ENCODE data around the gene TUBA4B. TPM values are rescaled to one million over a fixed set of nuclear protein-coding genes. Genes with fewer than 3 reads are reported as not detected.

TUBA4B gene
- total and polyA plus RNA-seq, 12 donors: not detected

GRCh38 chr2:219243291-219243761, 9.7 kb upstream of the TUBA4B start:
- Histone ChIP-seq H3K27me3 (no peaks in the 10 kb centered on the region), H3K36me3 (peaks cover 0 to 36% (median 4%) of the 10 kb centered on the region in 9 donors), H3K4me1 (peaks cover 8 to 36% (median 25%) of the 10 kb centered on the region in 9 donors), H3K4me3 (peak overlapping the region in 5 of 10 donors; percentile 2 to 45 (median 27)), H3K27ac (peak overlapping the region in 1 of 10 donors; percentile 57), H3K9me3 (no peaks in the 10 kb centered on the region)
- 35 to 46% methylated on average over 28 of the region's 28 CpGs for WGBS, 2 donors
- intact Hi-C loops (cut with DNase I): no loop called here
- TF ChIP-seq CTCF (IDR thresholded peaks at IDR 0.05): no peak
- DNase-seq (peak in 1 of 2 donors; percentile 29), ATAC-seq (no peak)

GRCh38 chr2:219244789-219245147, 8.3 kb upstream of the TUBA4B start:
- Histone ChIP-seq H3K4me3 (peak overlapping the region; percentile 74 to 96 (median 85)), H3K27me3 (no peaks in the 10 kb centered on the region), H3K27ac (peak overlapping the region; percentile 49 to 99 (median 95)), H3K4me1 (peaks cover 18 to 50% (median 38%) of the 10 kb centered on the region in 9 donors), H3K36me3 (peaks cover 0 to 30% (median 0%) of the 10 kb centered on the region in 9 donors), H3K9me3 (no peaks in the 10 kb centered on the region)
- intact Hi-C loops (cut with DNase I): loop anchor here in 1 of 10 donors (2.0 kb wide), 1 partner anchor 50 kb away; no protein-coding TSS in a partner anchor
- TF ChIP-seq CTCF (IDR thresholded peaks at IDR 0.05): no peak
- DNase-seq (no peak), ATAC-seq (no peak)
- WGBS, 2 donors: 37 to 43% methylated on average over 6 of the region's 6 CpGs

GRCh38 chr2:219245148-219245898, 7.7 kb upstream of the TUBA4B start, which contains the start of the genes GLB1L and STK16:
GLB1L (minus strand) TSS chr2:219245444; CDS start chr2:219243573, 1,871 bp downstream.
STK16 (plus strand) TSS chr2:219245479; CDS start chr2:219246000, 521 bp downstream.
- Histone ChIP-seq H3K27ac (peak within 1 kb of the TSS; percentile 49 to 99 (median 95)), H3K4me1 (peaks cover 24 to 56% (median 43%) of the 10 kb centered on the region in 9 donors), H3K36me3 (peaks cover 0 to 30% (median 3%) of the 10 kb centered on the region in 9 donors), H3K4me3 (peak within 1 kb of the TSS; percentile 74 to 96 (median 85)), H3K9me3 (no peaks in the 10 kb centered on the region), H3K27me3 (no peaks in the 10 kb centered on the region)
- ATAC-seq: peak; percentile 94 to 97 (median 96)
- intact Hi-C loops (cut with DNase I): loop anchor here in 1 of 10 donors (2.0 kb wide), 1 partner anchor 49 kb away; no protein-coding TSS in a partner anchor
- TF ChIP-seq CTCF (IDR thresholded peaks at IDR 0.05): no peak
- 0 to 1% methylated on average over 46 of the region's 46 CpGs for WGBS, 2 donors
- peak; percentile 95 for DNase-seq

GRCh38 chr2:219245899-219246230, 7.2 kb upstream of the TUBA4B start:
- TF ChIP-seq CTCF (IDR thresholded peaks at IDR 0.05): no peak
- peaks cover 25 to 61% (median 46%) of the 10 kb centered on the region in 9 donors for H3K4me1 ChIP-seq
- H3K36me3 ChIP-seq: peaks cover 0 to 36% (median 7%) of the 10 kb centered on the region in 9 donors
- H3K4me3 ChIP-seq: peak overlapping the region; percentile 74 to 96 (median 85)
- H3K27me3 ChIP-seq: no peaks in the 10 kb centered on the region
- no peaks in the 10 kb centered on the region for H3K9me3 ChIP-seq
- intact Hi-C loops (cut with DNase I): loop anchor here in 1 of 10 donors (2.0 kb wide), 1 partner anchor 49 kb away; no protein-coding TSS in a partner anchor
- peak overlapping the region; percentile 49 to 99 (median 95) for H3K27ac ChIP-seq
- peak in 1 of 8 donors; percentile 3 for ATAC-seq
- no peak for DNase-seq
- 12 to 15% methylated on average over 10 of the region's 10 CpGs for WGBS, 2 donors

Measured in heart right ventricle (tissue), 16 donors.